Measurements from ENCODE around the gene CKLF. TPM values are rescaled to one million over a fixed set of nuclear protein-coding genes. Genes with fewer than 3 reads are reported as not detected.

The CKLF gene
- total RNA-seq, 4 donors from 2014 or later, result 13.1 to 31.5 (median 17.9) TPM

- H3K27me3 ChIP-seq, result peaks cover 41% of the 10 kb centered on the region
- ATAC-seq, result no peak
- H3K9me3 ChIP-seq, result no peaks in the 10 kb centered on the region
- peaks cover 0 to 15% (median 5%) of the 10 kb centered on the region in 3 donors for H3K4me1 ChIP-seq
- WGBS, 2 donors (ENCODE audit: low coverage in 1 of 2), result 100% methylated on average over 1 to 3 of the region's 3 CpGs
- no peaks in the 10 kb centered on the region for H3K36me3 ChIP-seq
- no peak overlapping the region for H3K27ac ChIP-seq
- TF ChIP-seq EP300 (IDR thresholded peaks at IDR 0.05) (no peak), POLR2AphosphoS5 (IDR thresholded peaks at IDR 0.05) (no peak), POLR2A (IDR thresholded peaks at IDR 0.05) (no peak)
- TF ChIP-seq, protein P1, sequence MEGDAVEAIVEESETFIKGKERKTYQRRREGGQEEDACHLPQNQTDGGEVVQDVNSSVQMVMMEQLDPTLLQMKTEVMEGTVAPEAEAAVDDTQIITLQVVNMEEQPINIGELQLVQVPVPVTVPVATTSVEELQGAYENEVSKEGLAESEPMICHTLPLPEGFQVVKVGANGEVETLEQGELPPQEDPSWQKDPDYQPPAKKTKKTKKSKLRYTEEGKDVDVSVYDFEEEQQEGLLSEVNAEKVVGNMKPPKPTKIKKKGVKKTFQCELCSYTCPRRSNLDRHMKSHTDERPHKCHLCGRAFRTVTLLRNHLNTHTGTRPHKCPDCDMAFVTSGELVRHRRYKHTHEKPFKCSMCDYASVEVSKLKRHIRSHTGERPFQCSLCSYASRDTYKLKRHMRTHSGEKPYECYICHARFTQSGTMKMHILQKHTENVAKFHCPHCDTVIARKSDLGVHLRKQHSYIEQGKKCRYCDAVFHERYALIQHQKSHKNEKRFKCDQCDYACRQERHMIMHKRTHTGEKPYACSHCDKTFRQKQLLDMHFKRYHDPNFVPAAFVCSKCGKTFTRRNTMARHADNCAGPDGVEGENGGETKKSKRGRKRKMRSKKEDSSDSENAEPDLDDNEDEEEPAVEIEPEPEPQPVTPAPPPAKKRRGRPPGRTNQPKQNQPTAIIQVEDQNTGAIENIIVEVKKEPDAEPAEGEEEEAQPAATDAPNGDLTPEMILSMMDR (IDR thresholded peaks at IDR 0.05), result no peak
- no peak overlapping the region for H3K4me3 ChIP-seq
Observed at GRCh38 chr16:66575060-66575459, 22.7 kb downstream of the CKLF start.

- Histone ChIP-seq H3K27me3 (peaks cover 41% of the 10 kb centered on the region), H3K4me1 (peaks cover 0 to 15% (median 5%) of the 10 kb centered on the region in 3 donors), H3K27ac (no peak overlapping the region), H3K4me3 (no peak overlapping the region), H3K36me3 (no peaks in the 10 kb centered on the region), H3K9me3 (no peaks in the 10 kb centered on the region)
- 73 to 90% methylated on average over 2 to 5 of the region's 5 CpGs for WGBS, 2 donors (ENCODE audit: low coverage in 1 of 2)
- TF ChIP-seq POLR2A (IDR thresholded peaks at IDR 0.05) (no peak), EP300 (IDR thresholded peaks at IDR 0.05) (no peak)
- TF ChIP-seq, protein P1 (IDR thresholded peaks at IDR 0.05), result no peak
- ATAC-seq, result no peak
Observed at GRCh38 chr16:66576296-66576695, 23.9 kb downstream of the CKLF start.

DNA sequence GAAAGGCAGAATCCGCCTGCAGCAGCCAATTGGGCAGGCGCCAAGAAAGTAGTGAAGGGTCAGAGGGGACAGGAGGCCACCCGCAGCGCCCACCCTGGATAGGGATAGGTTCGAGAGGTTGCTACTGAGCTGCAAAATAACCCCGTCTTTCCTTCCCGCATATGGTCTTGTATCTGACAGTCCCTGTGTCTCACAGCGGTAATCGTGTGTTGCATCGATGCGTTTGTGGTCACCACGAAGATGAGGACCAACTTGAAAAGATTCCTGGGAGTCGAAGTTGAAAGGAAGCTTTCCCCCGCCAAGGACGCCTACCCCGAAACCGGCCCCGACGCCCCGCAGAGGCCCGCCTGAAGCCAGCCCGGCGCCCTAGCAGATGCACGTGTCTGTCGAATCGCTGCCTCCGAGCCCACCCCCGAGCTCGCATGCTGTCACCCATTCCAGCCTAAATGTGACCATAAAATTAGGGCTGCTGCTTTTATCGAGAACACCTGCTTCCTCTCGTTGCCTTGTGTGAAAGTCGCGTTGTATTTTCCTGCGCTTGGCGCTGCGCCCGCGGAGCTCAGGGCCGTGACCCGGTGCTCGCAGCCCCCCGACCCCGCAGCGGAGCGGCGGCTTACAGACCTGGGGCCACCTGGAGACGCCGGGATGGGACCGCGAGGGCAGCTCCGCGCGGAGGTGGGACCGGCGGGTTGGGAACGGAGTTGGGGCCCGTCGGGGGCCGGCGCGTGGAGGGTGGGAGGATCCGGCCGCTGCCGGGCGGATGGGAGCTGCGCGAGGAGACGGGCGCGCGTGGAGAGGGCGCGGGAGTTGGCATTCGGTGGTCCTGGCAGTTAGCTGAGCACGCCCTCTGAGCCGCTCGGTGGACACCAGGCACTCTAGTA is 26.5 kb downstream of the CKLF start, which contains the start of gene CMTM2:
Gene CMTM2 (plus strand): TSS at position 813 of the 881 bp plus-strand sequence. CDS start 145 bp downstream, outside the sequence.
- Histone ChIP-seq H3K9me3 (no peaks in the 10 kb centered on the region), H3K36me3 (no peaks in the 10 kb centered on the region), H3K4me1 (peaks cover 0 to 15% (median 5%) of the 10 kb centered on the region in 3 donors), H3K27ac (no peak within 1 kb of the TSS), H3K4me3 (peak within 1 kb of the TSS in 1 of 2 donors; percentile 42), H3K27me3 (peaks cover 41% of the 10 kb centered on the region)
- no peak for ATAC-seq
- WGBS, 2 donors (ENCODE audit: low coverage in 1 of 2), result 29 to 40% methylated on average over 1 to 9 of the region's 77 CpGs
- TF ChIP-seq POLR2AphosphoS5 (IDR thresholded peaks at IDR 0.05) (no peak), EP300 (IDR thresholded peaks at IDR 0.05) (no peak), POLR2A (IDR thresholded peaks at IDR 0.05) (no peak)
- TF ChIP-seq, protein P1 (IDR thresholded peaks at IDR 0.05), result no peak

DNA sequence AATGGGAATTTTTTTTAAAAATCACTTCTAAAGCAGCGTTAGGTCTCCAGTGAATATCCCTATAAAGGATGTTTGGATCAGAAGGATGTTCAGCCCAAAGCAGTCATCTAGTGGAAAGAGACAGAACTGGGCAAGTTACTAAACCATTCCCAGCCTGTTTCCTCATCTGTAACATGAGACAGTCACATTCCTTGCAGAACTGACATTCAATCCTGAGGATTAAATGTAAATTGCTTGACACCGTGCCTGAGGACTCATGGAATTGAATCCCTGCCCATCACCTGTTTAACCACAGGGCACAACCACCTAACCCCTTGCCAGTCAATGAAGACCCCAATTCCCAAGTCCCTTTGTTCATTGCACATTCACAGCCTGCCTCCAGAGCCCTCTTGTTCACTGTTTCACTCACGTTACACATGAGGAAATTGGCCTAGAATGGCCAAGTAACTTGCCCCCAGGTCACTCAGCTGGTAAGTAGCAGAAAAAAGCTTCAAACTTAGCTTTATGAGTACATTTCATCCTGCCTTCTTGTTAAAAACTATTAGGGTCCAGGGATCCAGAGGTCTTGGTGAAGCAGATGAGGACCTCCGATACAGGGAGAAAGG is 28.3 kb downstream of the CKLF start:
- Histone ChIP-seq H3K9me3 (no peaks in the 10 kb centered on the region), H3K27ac (no peak overlapping the region), H3K4me3 (no peak overlapping the region), H3K4me1 (peaks cover 0 to 15% (median 5%) of the 10 kb centered on the region in 3 donors), H3K36me3 (no peaks in the 10 kb centered on the region), H3K27me3 (peaks cover 37% of the 10 kb centered on the region)
- no peak for TF ChIP-seq EP300 (IDR thresholded peaks at IDR 0.05)
- no peak for TF ChIP-seq POLR2A (IDR thresholded peaks at IDR 0.05)
- TF ChIP-seq, protein P1 (IDR thresholded peaks at IDR 0.05), result no peak
- no peak for TF ChIP-seq POLR2AphosphoS5 (IDR thresholded peaks at IDR 0.05)
- peak; percentile 32 for ATAC-seq
- 77 to 85% methylated on average over 4 of the region's 4 CpGs for WGBS, 2 donors (ENCODE audit: low coverage in 1 of 2)
